CMK (cell line): ENCODE results near the gene CNIH3.

Source experiments
- DNase-seq: peaks from one replicate; pipeline ENCODE4 v3.0.0-alpha.2; 2010; ENCODE audit warnings: low read depth

The CNIH3 gene

DNA sequence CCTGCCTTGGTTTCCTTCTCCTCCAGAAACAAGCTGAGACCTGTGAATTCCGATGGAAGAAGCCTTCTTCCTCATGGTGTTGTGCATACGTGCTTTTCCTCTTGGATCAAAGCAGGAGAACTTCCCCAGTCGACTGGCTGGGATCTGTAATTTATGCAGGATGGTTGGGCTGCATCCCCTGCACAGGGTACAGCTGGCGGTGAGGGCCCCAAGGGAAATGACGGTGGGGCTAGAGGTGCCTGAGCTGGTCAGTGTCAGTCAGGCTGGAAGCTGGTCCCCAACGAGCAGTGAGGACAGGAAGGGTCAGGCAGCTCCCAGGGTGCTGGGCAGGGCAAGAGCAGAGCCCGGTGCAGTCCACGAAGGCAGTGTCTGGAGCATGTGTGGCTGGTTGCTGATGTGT is 106.7 kb downstream of the CNIH3 start:
- DNase-seq: no peak

DNA sequence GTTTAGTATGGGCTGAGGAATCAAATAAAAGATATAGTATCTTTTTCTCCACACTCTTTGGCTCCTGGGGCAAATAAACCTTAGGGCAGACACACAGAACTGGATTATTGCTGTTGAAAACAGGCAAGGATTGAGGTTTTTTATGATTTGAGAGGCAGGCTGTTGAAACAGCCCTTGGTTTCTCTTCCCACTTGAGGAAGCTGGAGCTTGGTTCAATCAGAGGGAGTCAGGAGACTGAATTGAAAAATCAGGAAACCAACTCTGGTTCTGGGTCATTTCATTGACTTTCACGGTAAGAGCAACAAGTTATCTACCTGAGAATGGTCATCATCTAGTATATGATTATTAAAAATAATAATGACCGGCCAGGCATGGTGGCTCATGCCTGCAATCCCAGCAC is 108.4 kb downstream of the CNIH3 start:
- no peak for DNase-seq

DNA sequence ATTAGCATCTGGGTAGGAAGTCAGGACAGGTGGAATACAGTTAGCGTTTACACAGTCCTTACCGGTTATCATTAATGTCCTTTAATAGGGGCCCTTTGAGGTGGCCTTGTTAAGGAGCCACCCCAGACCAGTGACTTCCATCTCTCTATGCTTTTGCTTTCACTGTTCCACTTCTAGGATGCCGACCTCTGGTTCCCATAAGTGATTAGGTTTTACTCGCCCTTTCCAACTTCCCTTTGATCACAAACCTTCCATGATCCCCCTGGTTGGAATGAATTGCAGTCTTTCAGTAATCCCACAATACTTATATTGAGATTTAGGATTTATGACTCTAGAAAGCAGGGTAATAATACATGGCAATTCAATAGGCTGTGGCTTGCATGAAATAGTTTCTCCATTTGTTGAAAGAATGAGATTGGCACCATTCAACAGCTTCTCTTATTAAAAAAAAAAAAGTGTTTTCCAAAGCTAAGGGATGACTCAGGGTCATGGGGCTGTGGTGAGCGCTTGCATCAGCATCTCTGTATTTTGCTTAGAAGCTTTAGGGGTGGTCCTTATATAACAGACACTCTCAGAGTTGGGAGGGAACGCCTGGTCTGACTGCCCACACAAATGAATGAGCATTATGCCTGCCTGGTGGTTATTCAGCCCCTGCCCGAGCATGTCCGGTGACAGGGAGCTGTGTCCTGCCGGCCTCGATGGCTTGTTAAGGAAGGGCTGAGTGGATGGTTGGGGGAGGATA is 110.5 kb downstream of the CNIH3 start:
- DNase-seq: no peak

DNA sequence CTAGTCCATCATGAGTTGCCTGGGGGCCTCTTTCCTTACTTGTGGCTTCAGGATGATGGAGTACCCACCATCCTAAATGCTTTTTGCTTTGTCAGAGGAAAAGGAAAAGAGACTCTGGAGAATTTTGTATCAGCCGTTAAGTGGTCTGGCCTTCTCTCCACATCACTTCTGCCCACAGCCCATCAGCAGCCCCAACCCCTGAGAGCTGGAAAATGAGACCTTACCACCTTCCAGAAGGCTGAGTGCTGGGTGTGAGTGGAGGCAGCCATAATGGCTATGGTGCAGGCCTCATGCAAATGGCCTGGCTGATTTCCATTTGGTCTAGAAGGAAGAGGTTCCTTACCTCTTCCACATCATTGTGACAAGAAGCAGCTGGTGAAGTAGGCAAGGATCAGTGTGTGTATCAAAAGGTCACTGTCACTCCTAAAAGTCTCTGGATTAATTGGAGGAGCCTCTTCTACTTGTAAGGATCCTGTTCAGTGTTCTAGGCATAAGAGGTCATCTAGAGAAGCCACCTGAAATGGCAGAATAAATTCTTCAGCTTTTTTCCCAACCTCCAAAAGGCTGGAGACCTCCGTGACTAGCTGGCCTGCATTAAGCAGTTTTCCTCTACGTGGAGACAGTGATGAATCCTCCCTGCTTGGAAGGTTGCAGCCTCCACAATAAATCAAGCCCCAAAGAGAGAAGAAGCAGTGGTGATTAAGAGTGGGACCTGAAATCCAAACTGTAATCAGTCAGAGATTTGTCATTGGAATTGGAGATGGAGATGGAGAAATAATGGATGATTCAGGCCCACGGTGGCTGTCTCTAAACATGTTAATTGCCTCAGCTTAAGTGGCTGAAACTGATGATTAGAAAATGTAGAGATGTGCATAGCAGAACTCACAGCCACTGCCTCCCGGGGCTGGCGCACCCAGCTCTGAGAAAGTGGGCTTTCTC is 111.5 kb downstream of the CNIH3 start:
- no peak for DNase-seq

DNA sequence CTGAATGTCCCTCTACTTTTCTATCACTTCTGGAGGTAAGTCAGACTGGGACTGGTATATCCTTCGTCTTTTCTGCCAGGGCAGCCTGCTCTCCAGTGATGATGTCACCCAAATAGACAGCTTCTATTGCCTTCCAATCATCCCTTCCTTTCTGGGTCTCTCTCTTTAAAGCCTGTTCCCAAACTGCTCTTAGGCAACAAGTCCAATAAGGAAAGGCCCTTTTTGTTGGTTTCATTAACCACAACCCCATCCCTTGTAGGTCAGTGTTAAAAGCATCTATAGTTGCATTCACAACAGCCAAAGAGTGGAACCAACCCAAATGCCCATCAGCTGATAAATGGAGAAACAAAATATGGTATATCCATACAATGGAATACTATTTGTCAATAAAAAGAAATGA is 114.4 kb downstream of the CNIH3 start:
- no peak for DNase-seq

DNA sequence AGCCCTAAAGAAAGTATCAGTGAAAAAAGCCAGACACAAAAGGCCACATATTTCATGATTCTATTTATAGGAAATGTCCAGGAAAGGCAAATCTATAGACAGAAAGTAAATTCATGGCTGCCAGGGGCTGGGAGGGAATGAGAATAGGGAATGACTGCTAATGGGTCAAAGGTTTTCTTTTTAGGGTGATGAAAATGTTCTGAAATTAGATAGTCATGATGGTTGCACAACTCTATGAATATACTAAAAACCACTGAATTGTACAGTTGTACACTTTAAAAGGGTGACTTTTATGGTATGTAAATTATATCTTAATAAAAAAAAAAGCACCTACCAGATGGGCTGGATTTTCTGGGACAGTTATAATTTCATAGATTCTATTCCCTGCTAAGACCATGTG is 114.8 kb downstream of the CNIH3 start:
- no peak for DNase-seq

DNA sequence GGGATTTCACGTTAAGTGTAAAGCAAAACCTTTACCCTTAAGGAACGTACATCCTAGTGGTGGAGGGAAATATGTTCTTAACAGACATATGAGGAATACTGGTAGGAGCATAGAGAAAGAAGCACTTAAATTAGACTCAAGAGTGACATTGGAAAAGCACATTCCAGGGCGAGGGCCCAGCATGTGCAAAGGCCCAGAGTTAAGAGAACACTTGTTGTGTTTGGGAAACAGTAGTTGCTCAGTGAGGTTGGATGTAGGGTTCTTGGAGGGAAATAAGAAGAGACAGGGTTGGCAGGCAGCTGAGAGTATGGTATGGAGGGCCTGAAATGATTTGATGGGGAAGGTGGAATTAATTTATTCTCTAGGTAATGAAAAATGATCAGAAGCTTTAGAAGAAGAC is 115.5 kb downstream of the CNIH3 start:
- no peak for DNase-seq

DNA sequence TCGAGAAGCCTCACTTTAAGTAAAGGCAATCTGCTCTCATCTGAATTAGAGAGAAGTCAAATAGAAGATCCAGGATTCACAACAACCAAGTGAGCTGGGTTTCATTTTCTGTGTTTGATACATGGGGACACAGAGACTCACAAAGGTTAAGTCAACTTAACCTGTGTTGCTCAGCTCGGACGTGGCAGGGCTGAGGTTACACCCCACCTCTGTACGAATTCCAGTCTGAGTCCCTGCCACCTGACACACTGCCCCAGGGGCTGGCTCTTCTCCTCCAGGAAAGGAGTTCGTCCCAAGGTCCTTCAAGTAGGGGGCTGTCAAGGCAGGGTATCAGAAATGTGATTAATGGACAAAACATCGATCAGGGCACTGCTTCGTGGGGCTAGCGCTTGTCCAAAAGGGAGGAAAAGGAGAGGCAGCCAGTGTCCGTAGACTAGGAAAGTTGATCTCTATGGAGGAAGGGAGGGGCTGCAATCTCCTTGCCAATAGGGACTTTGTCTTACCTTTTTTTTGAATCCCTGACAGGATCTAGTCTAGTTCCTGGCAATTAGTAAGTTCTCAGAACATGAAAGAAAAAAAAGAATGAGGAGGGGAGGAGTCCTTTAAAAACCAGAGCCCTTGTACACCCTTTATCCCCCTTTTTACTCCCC is 116.4 kb downstream of the CNIH3 start:
- no peak for DNase-seq

DNA sequence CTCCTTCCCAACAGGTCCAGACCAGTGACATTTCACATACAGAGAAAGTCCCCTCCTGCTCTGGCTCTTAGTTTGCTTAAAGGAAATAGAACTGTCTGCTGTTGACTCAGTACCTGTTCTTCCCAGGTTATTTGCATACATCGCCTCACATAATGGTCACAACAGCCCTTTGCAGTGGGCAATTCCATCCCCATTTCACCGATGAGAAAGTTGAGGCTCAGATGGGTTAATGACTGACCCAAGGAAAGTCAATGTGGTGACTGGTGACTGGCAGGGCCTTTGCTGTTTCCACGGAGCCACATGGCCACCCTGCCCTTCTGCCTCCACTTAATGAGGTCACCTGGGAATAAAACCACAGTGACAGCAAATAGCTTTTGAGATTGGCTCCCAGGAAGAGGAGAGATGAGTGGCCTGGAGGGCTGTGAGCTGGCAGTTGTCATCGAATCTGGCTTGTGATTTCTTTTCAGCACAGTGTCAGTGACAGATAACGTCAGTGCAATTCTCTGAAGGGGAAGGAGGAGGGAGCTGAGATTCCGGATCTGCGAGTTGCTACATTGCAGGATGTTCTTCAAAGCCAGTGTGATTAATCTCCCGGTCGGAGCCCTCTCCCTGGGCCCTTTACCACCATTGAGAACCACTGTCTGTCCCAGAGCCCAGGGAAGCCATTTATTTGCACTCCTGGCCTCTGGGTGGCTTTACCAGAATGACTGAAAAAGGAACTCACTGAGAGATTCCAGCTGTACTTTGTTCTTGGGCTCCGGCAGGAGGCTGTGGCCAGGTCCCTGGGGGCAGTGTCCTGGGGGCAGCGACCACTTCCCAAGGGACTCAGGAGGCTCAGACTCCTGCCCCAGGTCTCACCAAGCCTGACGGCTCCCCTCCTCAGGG is 117.2 kb downstream of the CNIH3 start:
- no peak for DNase-seq

DNA sequence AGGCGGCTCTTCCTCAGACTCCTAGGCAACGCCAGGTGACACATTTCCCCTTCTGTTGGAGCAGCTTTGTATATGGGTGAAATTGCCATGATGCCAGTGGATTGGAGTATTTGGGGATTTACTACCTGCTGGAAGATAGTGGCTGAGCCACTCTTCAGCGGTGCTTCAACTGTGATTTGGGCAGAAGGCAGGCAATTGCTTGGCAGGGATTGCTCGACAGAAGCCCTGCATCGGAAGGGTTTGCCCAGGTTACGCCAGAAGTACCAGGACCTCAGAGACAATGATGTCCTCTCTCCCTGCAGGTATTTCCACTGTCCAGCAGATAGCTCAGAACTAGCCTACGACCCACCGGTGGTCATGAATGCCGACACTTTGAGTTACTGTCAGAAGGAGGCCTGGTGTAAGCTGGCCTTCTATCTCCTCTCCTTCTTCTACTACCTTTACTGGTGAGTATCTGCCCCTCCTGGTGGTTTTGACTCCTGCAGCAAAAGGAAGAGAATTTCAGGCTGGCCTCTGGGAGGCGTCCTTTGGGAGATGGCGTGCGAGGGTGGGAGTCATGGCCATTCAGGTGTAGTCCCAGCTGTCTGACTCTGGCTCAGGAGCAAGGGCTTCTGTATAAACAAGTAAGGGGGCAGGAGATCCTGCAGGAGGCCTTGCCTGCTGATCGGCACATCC is 118.3 kb downstream of the CNIH3 start:
- DNase-seq: no peak

DNA sequence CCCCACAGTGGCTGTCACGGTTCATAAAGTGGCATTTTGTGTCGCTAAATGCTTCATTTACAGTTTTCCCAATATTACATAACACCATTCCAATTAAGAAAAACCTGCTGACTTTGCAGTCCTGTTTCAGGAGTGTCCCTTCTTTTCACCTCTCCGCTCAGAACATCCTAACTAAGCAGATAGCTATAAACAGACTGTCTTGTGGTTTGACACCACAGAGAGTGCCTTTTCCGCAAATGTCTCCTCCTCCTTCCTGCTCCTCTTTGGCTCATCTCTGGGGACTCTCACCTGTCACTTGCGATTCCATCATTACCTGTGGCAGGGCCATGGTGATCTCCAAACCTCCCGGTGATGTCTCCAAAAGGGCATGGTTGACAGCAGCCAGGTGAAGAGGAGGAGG is 119.0 kb downstream of the CNIH3 start:
- DNase-seq: no peak

DNA sequence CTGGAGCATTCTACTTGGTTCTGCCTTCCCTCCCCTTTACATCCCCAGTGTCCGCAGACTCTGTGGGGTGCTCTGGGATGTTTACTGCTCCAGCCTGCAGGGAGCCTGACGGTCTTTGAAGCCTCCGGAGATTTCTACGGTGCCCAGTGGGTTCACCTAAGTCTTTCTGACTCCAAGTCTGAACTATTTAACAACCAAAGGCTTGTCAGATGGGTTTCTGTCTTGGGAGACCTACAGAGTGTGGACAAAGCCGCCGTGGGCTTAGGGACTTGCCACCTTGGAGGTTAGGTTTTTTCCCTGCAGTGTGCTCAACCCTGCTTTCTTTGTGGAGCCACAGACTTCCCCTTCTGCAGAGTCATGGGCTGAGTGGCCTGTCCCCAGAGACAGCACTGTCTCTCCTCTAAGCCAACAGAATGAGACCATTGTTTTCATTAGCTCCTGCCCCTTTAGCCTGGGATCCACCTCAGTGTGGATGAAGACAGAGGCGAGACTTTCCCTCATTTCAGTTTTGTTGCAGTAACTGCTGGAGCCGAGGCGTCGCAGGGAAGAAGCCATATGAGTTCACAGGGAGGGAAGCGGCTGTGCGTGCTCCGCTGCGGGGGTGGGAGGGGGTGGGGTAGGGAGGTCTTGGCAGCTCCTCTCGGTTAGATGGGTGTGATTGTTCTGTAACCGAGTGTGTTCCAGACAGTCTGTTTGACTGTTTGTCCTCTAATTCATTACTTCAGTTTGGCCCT is 120.7 kb downstream of the CNIH3 start:
- DNase-seq: no peak

DNA sequence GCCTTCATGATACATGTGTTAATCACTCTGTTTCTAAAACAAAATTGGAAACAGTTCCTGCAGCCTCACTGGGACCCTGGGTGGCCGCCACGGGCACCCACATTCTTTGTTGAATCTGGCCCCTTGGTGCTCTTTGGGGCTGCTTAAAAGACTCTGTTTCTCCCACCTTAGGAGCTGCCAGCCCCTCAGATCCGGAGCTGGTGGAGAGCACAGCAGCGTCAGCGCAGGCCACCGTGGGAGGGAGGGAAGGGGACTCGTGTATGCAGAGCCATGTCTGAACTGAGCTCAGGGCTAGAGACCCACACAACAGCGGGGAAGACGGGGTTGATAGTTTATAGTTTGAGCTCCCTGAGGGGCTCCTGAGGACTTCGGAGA is 121.2 kb downstream of the CNIH3 start:
- no peak for DNase-seq

DNA sequence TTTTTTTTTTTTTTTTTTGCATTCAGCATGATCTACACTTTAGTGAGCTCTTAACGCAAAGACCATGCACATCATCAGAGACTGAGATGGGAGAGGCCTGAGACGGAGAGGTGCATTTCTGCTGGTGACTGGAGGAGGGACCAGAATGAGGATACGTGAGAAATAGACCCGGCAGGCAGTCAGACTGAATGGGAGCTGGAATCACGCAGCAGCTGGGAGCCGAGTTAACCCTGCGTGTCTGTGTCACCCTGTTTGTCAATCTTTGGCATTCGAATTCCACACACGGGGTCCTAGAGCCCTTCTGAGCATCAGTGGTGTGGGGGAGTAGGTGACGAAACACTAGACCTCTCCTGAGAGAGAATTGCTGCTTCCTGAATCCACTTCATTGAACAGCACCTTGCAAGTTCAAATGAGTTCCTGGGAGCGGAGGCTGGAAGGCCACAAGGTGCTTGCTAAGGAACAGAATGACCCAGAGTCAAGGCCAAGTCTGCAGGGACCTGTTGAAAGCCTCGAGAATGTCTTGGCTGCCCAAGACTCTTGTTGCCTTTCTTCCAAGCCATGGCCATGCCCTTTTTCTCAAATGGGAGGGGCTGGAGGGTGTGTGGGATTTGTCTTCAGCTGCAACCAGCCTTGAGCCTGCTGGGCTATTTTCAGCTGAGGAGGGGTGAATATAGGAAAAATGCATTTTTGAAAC is 123.3 kb downstream of the CNIH3 start:
- DNase-seq: no peak

DNA sequence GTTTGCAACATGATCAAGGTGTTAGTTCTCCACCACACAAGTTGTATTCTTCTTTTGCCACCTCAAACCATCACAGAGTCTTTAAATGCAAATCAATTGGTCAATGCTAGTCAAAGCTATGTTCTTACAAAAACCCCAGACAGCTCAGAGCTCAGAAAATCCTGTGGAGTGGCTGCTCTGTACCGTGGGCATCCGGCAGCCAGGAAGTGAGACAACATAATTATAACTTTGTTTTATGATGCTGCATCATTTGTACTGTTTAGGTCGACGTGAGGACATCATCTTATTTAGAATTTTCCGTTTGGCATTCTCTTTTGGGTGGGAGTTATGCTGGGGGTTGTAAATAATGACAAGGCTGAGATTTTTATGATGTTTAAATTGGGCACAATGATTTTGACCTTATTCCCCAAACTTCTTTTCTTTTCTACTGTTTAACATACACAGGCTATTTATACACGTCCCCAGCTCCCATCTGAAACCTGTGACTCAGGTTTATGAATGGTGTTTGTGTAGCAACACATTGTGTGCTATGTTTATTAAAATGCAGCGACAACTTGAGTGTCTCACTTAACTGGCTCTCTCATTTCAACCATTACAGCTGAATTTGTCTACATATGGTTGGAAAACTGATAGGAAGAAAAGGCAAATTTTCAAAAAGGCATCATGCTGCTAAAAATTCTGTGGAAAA is 124.0 kb downstream of the CNIH3 start:
- no peak for DNase-seq

DNA sequence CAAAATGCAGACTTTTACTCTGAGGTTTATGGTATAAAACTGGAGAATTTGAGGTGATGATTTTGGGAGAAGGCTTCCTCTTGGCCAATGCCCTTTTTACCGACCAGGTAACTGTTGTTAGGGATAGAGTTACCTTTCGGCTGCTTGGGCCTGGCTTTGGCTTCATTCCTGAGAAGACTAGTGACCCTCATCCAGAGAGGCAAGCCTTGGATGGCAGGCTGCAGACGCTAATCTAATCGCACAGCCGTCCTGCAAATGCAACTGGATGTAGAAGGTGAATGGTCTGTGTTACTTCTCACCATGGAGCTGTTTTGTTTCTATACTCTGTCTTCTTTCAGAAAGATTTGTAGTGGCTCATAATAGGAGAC is 124.6 kb downstream of the CNIH3 start:
- DNase-seq: no peak

DNA sequence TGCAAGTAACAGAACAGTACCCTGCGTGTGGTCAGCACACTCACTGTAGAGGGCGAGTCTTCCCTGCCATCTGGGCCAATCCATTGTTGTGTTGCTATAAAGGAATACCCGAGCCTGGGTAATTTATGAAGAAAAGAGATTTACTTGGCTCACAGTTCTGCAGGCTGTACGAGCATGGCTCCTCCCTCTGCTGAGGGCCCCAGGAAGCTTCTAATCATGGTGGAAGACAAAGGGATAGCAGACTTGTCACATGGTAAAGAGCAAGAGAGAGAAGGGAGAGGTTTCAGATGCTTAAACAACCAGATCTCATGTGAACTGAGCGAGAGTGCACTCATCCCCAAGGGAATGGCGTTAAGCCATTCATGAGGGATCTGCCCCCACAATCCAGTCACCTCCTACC is 126.2 kb downstream of the CNIH3 start:
- DNase-seq: no peak

DNA sequence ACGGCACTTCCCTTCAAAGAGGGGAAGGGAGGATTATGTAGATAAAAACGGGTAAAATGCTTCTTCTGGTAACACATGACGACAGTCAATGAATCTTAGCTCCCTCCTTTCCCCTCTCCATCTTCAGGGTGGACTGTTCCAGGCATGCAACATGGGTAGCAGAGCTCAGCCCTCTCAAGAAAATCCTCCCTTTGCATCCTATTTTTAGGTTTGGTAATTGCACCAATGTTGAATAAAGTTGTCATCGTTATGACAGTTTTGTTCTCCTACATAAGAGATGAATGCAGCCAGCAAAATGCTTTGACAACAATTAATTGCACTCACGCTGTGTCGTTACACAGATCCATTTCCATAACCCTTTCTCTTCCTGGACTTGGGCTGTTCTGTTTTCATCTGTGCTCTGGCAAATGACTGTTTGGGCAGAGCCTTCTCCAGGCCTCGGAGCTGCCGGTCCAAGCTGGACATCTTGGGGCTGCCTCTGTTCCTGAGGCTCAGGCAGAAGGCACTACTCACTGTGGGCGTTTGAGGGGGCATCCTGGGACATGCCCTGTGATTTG is 127.6 kb downstream of the CNIH3 start:
- no peak for DNase-seq

DNA sequence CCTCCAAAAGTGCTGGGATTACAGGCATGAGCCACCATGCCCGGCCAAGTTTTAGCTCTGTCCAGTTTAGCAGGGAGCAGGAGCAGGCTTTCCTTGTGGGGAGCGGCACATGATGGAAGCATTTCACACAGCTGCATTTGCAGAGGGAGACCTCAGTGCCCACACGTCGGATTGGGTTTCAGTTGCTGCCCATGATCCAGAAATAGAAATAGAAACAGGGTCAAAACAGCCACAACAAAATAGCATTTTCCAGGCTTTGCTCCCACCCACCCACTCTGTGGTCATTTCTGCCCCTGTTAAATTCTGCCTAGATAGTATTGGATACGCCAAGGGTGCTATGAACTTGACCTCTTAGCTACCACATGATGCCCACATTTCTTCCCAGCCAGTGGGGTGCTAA is 128.4 kb downstream of the CNIH3 start:
- DNase-seq: no peak
